DOHH2 (cell line): Measurements from ENCODE around the gene AFM.

Experiments used
- H3F3A ChIP-seq: fragments of 200-600 bp; sonication (generic), shearing (Covaris generic); 2 replicates; pipeline ENCODE4 v1.6.0; 2016; ENCODE audit warnings: antibody characterized with exemption, mild to moderate bottlenecking; ENCODE audit not compliant: control insufficient read depth, insufficient read depth
- H3K27ac ChIP-seq: fragments of 200-600 bp; sonication (generic); 2 replicates; pipeline ENCODE4 v1.5.1; 2014; ENCODE audit warnings: low read depth, mild to moderate bottlenecking, low read length, moderate library complexity
- H3K27me3 ChIP-seq: fragments of 200-600 bp; sonication (generic); 2 replicates; pipeline ENCODE4 v1.6.1; 2014; ENCODE audit warnings: mild to moderate bottlenecking, low read length, mixed read lengths; ENCODE audit not compliant: control insufficient read depth
- H3K36me3 ChIP-seq: fragments of 200-600 bp; sonication (generic); 2 replicates; pipeline ENCODE4 v1.6.1; 2014; ENCODE audit warnings: mild to moderate bottlenecking, low read length, moderate library complexity, mixed read lengths; ENCODE audit not compliant: control insufficient read depth
- H3K4me1 ChIP-seq: fragments of 200-600 bp; sonication (generic); 2 replicates; pipeline ENCODE4 v1.6.1; 2014; ENCODE audit warnings: mild to moderate bottlenecking, low read length, mixed read lengths; ENCODE audit not compliant: control insufficient read depth
- H3K4me2 ChIP-seq: fragments of 200-600 bp; sonication (generic); 2 replicates; pipeline ENCODE4 v1.6.0; 2014; ENCODE audit warnings: mild to moderate bottlenecking, low read length, moderate library complexity
- H3K4me3 ChIP-seq: fragments of 200-600 bp; sonication (generic); 2 replicates; pipeline ENCODE4 v1.5.1; 2014; ENCODE audit warnings: mild to moderate bottlenecking, low read length, mixed read lengths
- H3K79me2 ChIP-seq: fragments of 200-600 bp; sonication (generic); 2 replicates; pipeline ENCODE4 v1.6.1; 2014; ENCODE audit warnings: mild to moderate bottlenecking, low read length, mixed read lengths; ENCODE audit not compliant: control insufficient read depth
- H3K9me2 ChIP-seq: fragments of 200-600 bp; sonication (generic); replicated peaks from 2 replicates; pipeline ENCODE4 v1.6.1; 2014; ENCODE audit warnings: mild to moderate bottlenecking, low read length, mixed read lengths; ENCODE audit not compliant: control insufficient read depth
- H3K9me3 ChIP-seq: fragments of 200-600 bp; sonication (generic); 2 replicates; pipeline ENCODE4 v1.6.1; 2014; ENCODE audit warnings: antibody characterized with exemption, low read length, mixed read lengths; ENCODE audit not compliant: control insufficient read depth, insufficient read depth
- H4K20me1 ChIP-seq: fragments of 200-600 bp; sonication (generic); 2 replicates; pipeline ENCODE4 v1.6.0; 2014; ENCODE audit warnings: low read depth, mild to moderate bottlenecking, antibody characterized with exemption, low read length, moderate library complexity; ENCODE audit not compliant: control insufficient read depth, insufficient read depth
- CTCF ChIP-seq: fragments of 200-600 bp; sonication (generic); IDR thresholded peaks from one replicate; pipeline ENCODE4 v1.5.1; 2014; ENCODE audit warnings: antibody characterized with exemption, mild to moderate bottlenecking, low read depth, low read length; ENCODE audit not compliant: poor library complexity, severe bottlenecking
- EZH2phosphoT487 ChIP-seq: fragments of 200-600 bp; sonication (generic); IDR thresholded peaks from 2 replicates; pipeline ENCODE4 v1.6.1; 2017; ENCODE audit warnings: borderline replicate concordance, mild to moderate bottlenecking, antibody characterized with exemption, low read length, moderate library complexity, mixed read lengths

Gene AFM

GRCh38 chr4:73486497-73486896 is 5.0 kb downstream of the AFM start:
- Histone ChIP-seq H3K4me1 (peaks cover 8% of the 10 kb centered on the region), H3K9me3 (no peaks in the 10 kb centered on the region), H3F3A (no peaks in the 10 kb centered on the region), H3K79me2 (no peaks in the 10 kb centered on the region), H3K9me2 (no peaks in the 10 kb centered on the region), H3K4me2 (no peak overlapping the region), H4K20me1 (no peaks in the 10 kb centered on the region), H3K27ac (no peak overlapping the region), H3K27me3 (no peaks in the 10 kb centered on the region), H3K36me3 (no peaks in the 10 kb centered on the region), H3K4me3 (no peak overlapping the region)
- TF ChIP-seq EZH2phosphoT487, result no peak
- no peak for TF ChIP-seq CTCF

- H3K27ac ChIP-seq, result no peak overlapping the region
- no peak for TF ChIP-seq EZH2phosphoT487
- TF ChIP-seq CTCF, result no peak
- H3K4me3 ChIP-seq, result no peak overlapping the region
- no peaks in the 10 kb centered on the region for H3K79me2 ChIP-seq
- H3K9me2 ChIP-seq, result no peaks in the 10 kb centered on the region
- no peak overlapping the region for H3K4me2 ChIP-seq
- no peaks in the 10 kb centered on the region for H3K27me3 ChIP-seq
- H4K20me1 ChIP-seq, result no peaks in the 10 kb centered on the region
- no peaks in the 10 kb centered on the region for H3F3A ChIP-seq
- no peaks in the 10 kb centered on the region for H3K36me3 ChIP-seq
- H3K4me1 ChIP-seq, result peaks cover 8% of the 10 kb centered on the region
- no peaks in the 10 kb centered on the region for H3K9me3 ChIP-seq
Observed at GRCh38 chr4:73487233-73487632, 5.7 kb downstream of the AFM start.

- H4K20me1 ChIP-seq, result no peaks in the 10 kb centered on the region
- H3K9me2 ChIP-seq, result no peaks in the 10 kb centered on the region
- H3K4me3 ChIP-seq, result no peak overlapping the region
- H3K4me1 ChIP-seq, result peaks cover 13% of the 10 kb centered on the region
- no peaks in the 10 kb centered on the region for H3K36me3 ChIP-seq
- no peaks in the 10 kb centered on the region for H3K79me2 ChIP-seq
- no peak overlapping the region for H3K27ac ChIP-seq
- TF ChIP-seq EZH2phosphoT487 (no peak), CTCF (no peak)
- no peaks in the 10 kb centered on the region for H3K27me3 ChIP-seq
- no peaks in the 10 kb centered on the region for H3F3A ChIP-seq
- H3K9me3 ChIP-seq, result no peaks in the 10 kb centered on the region
- H3K4me2 ChIP-seq, result no peak overlapping the region
Observed at GRCh38 chr4:73499996-73500765, 18.6 kb downstream of the AFM start.
